Measurements from ENCODE around the gene TGFB1I1.

TGFB1I1 gene

DNA sequence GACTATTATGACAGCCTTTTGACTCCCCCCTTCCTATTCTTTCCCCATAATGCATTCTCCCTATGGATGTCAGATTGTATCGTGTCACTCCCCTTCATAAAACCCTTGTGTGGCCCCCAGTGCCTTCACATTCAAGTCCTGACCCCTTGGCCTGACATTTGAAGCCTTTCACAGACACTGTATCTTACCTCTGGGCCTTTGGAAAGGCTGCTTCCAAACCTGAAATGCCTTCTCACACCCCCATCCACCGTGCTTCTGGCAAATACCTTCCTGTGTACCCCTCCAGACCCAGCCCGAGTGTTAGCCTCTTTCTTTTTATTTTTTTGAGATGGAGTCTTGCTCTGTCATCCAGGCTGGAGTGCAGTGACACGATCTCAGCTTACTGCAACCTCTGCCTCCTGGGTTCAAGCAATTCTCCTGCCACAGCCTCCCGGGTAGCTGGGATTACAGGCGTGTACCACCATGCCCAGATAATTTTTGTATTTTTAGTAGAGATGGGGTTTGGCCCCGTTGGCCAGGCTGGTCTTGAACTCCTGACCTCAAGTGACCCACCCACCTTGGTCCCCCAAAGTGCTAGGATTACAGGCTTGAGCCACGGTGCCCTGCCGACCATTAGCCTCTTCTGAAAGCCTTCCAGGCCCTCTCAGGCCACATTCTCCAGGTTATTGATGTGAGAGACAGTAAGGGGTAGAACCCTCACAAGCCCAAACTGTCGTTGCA, 10.6 kb upstream of the TGFB1I1 start:
- 90 to 94% methylated on average over 6 to 7 of the region's 10 CpGs for WGBS, 2 experiments (ENCODE audit: insufficient coverage in 2 of 2)
- Histone ChIP-seq H3K4me1 (ENCODE audit: control insufficient read depth, insufficient read depth, low read length, poor library complexity, severe bottlenecking) (peaks cover 15% of the 10 kb centered on the region), H3K9me3 (ENCODE audit: control insufficient read depth, low read length) (no peaks in the 10 kb centered on the region), H3K4me3 (ENCODE audit: extremely low read depth, insufficient read depth, low read length, poor library complexity, severe bottlenecking) (no peak overlapping the region), H3K27ac (ENCODE audit: low read depth, low read length, severe bottlenecking) (no peak overlapping the region), H3K36me3 (ENCODE audit: control insufficient read depth, insufficient read depth, low read length) (peaks cover 44% of the 10 kb centered on the region)

DNA sequence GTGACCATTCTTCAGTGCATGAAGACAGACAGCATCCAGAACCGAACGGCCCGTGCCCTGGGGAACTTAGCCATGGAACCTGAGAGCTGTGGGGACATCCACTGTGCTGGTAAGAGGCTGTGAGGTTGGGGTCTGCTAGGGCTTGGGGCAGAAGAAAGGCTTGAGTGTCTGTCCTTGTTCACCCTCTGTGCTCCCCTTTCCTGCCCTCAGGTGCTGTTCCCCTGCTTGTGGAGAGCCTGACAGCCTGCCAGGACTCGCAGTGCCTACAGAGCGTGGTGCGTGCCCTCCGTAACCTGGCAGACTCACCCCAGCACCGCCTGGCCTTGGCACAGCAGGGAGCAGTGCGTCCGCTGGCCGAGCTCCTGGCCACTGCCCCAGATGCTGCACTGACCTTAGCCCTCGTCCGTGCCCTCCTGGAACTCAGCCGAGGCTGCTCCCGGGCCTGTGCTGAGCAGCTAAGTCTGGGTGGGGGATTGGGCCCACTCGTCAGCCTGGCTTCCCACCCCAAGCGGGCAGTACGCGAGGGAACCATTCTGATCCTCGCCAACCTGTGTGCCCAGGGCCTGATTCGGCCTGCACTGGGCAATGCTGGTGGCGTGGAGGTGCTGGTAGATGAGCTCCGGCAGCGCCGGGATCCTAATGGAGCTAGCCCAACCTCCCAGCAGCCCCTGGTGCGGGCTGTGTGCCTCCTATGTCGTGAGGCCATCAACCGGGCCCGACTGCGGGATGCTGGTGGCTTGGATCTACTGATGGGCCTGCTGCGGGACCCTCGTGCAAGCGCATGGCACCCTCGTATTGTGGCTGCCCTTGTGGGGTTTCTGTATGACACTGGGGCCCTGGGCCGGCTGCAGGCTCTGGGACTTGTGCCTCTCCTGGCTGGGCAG, 9.8 kb upstream of the TGFB1I1 start:
- Histone ChIP-seq H3K27ac (ENCODE audit: low read depth, low read length, severe bottlenecking) (no peak overlapping the region), H3K9me3 (ENCODE audit: control insufficient read depth, low read length) (no peaks in the 10 kb centered on the region), H3K4me3 (ENCODE audit: extremely low read depth, insufficient read depth, low read length, poor library complexity, severe bottlenecking) (no peak overlapping the region), H3K36me3 (ENCODE audit: control insufficient read depth, insufficient read depth, low read length) (peaks cover 40% of the 10 kb centered on the region), H3K4me1 (ENCODE audit: control insufficient read depth, insufficient read depth, low read length, poor library complexity, severe bottlenecking) (peaks cover 7% of the 10 kb centered on the region)
- WGBS, 2 experiments (ENCODE audit: insufficient coverage in 2 of 2) = 95 to 96% methylated on average over 32 to 35 of the region's 35 CpGs

DNA sequence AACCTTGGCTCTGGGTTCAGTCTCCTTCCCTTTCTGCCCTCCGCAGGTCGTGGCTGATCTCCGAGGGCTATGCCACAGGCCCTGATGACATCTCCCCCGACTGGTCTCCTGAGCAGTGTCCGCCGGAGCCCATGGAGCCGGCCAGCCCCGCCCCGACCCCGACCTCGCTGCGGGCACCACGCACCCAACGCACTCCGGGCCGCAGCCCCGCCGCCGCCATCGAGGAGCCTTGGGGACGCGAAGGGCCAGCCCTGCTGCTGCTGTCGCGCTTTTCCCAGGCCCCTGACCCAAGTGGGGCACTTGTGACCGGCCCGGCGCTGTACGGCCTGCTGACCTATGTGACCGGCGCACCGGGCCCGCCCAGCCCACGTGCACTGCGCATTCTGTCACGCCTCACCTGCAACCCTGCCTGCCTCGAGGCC, 7.6 kb upstream of the TGFB1I1 start:
- H3K4me3 ChIP-seq (ENCODE audit: extremely low read depth, insufficient read depth, low read length, poor library complexity, severe bottlenecking) = no peak overlapping the region
- 92 to 96% methylated on average over 35 to 36 of the region's 36 CpGs for WGBS, 2 experiments (ENCODE audit: insufficient coverage in 2 of 2)
- peaks cover 39% of the 10 kb centered on the region for H3K36me3 ChIP-seq (ENCODE audit: control insufficient read depth, insufficient read depth, low read length)
- no peaks in the 10 kb centered on the region for H3K9me3 ChIP-seq (ENCODE audit: control insufficient read depth, low read length)
- H3K4me1 ChIP-seq (ENCODE audit: control insufficient read depth, insufficient read depth, low read length, poor library complexity, severe bottlenecking) = no peaks in the 10 kb centered on the region
- no peak overlapping the region for H3K27ac ChIP-seq (ENCODE audit: low read depth, low read length, severe bottlenecking)

DNA sequence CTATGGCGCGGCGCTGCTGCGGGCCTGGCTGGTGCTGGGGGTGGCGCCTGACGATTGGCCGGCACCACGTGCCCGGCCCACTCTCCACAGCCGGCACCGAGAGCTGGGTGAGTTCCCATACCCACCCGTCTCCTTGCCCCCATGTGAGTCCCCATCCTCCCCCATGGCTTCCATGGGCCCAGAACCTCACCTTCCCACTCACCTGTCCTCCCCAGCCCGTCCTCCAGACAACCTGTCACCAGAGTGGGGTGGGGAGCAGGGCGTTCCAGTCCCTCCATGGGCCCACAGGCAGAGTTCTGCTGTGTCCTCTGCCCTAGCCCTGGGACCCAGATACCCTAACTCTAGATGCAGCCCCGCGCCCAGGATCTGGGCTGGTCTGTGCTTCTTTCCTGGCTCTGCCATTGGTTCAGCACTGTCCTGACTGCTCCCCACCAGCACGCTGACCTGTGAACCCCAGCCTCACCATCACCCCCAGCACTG, 7.1 kb upstream of the TGFB1I1 start:
- no peaks in the 10 kb centered on the region for H3K9me3 ChIP-seq (ENCODE audit: control insufficient read depth, low read length)
- no peak overlapping the region for H3K27ac ChIP-seq (ENCODE audit: low read depth, low read length, severe bottlenecking)
- H3K36me3 ChIP-seq (ENCODE audit: control insufficient read depth, insufficient read depth, low read length) = peaks cover 39% of the 10 kb centered on the region
- 90 to 93% methylated on average over 11 to 17 of the region's 17 CpGs for WGBS, 2 experiments (ENCODE audit: insufficient coverage in 2 of 2)
- no peak overlapping the region for H3K4me3 ChIP-seq (ENCODE audit: extremely low read depth, insufficient read depth, low read length, poor library complexity, severe bottlenecking)
- no peaks in the 10 kb centered on the region for H3K4me1 ChIP-seq (ENCODE audit: control insufficient read depth, insufficient read depth, low read length, poor library complexity, severe bottlenecking)

DNA sequence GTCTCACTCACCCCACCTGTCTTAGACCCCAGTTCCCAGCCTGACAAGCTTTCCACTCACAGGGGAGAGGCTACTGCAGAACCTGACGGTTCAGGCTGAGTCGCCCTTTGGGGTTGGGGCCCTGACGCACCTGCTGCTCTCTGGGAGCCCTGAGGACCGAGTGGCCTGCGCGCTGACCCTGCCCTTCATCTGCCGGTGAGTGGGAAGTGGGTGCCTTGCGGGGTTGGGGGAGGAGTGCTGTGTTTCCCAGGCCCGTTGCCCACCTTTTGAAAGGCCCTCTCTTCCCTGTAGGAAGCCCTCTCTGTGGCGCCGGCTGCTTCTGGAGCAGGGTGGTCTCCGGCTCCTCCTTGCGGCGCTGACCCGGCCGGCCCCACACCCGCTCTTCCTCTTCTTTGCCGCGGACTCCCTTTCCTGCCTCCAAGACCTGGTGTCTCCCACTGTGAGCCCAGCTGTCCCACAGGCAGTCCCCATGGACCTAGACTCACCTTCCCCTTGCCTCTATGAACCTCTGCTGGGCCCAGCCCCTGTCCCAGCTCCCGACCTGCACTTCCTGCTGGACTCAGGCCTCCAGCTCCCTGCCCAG, 6.1 kb upstream of the TGFB1I1 start:
- no peaks in the 10 kb centered on the region for H3K9me3 ChIP-seq (ENCODE audit: control insufficient read depth, low read length)
- H3K4me3 ChIP-seq (ENCODE audit: extremely low read depth, insufficient read depth, low read length, poor library complexity, severe bottlenecking) = no peak overlapping the region
- no peak overlapping the region for H3K27ac ChIP-seq (ENCODE audit: low read depth, low read length, severe bottlenecking)
- 96 to 99% methylated on average over 15 to 20 of the region's 20 CpGs for WGBS, 2 experiments (ENCODE audit: insufficient coverage in 2 of 2)
- peaks cover 39% of the 10 kb centered on the region for H3K36me3 ChIP-seq (ENCODE audit: control insufficient read depth, insufficient read depth, low read length)
- no peaks in the 10 kb centered on the region for H3K4me1 ChIP-seq (ENCODE audit: control insufficient read depth, insufficient read depth, low read length, poor library complexity, severe bottlenecking)

DNA sequence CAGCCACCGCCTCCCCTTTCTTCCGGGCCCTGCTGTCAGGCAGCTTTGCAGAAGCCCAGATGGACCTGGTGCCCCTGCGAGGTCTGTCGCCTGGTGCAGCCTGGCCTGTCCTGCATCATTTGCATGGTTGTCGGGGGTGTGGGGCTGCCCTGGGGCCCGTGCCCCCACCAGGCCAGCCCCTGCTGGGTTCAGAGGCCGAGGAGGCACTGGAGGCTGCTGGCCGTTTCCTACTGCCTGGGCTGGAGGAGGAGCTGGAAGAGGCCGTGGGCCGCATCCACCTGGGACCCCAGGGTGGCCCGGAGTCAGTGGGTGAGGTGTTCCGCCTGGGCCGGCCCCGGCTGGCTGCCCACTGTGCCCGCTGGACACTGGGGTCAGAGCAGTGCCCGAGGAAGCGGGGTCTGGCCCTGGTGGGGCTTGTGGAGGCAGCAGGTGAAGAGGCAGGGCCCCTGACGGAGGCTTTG, 5.5 kb upstream of the TGFB1I1 start:
- Histone ChIP-seq H3K4me1 (ENCODE audit: control insufficient read depth, insufficient read depth, low read length, poor library complexity, severe bottlenecking) (peaks cover 4% of the 10 kb centered on the region), H3K9me3 (ENCODE audit: control insufficient read depth, low read length) (no peaks in the 10 kb centered on the region), H3K36me3 (ENCODE audit: control insufficient read depth, insufficient read depth, low read length) (peaks cover 39% of the 10 kb centered on the region), H3K27ac (ENCODE audit: low read depth, low read length, severe bottlenecking) (no peak overlapping the region), H3K4me3 (ENCODE audit: extremely low read depth, insufficient read depth, low read length, poor library complexity, severe bottlenecking) (no peak overlapping the region)
- WGBS, 2 experiments (ENCODE audit: insufficient coverage in 2 of 2) = 92 to 94% methylated on average over 12 to 17 of the region's 18 CpGs

DNA sequence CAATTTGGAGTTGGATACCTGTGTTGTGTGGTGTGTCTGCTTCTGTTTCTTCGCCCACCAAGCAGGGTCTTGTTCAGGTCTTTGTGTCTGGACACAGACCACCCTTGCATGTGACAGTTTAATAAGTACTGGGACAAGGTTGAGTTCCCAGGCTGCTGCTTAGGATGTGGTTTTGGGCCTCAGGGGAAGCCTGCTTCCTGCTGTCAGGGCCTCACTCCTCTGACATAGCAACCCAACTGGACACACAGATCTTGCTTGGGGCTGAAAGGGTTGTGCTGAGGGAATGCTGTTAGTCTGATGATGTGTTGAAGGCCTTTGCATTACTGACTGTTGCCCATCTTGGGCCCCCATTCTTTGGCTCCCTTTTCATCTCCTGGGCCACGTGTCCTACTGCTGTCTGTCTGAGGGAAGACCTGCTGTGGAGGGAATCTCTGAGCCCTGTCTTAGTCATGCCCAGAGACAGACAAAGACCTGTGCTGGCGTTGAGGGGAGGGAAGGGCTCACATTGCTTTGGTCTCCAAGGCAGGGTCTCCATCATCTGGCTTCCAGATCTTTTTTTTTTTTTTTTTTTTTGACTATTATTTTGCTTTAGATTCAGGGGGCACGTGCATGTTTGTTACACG, 4.7 kb upstream of the TGFB1I1 start:
- WGBS, 2 experiments (ENCODE audit: insufficient coverage in 2 of 2) = 71 to 83% methylated on average over 3 of the region's 5 CpGs

DNA sequence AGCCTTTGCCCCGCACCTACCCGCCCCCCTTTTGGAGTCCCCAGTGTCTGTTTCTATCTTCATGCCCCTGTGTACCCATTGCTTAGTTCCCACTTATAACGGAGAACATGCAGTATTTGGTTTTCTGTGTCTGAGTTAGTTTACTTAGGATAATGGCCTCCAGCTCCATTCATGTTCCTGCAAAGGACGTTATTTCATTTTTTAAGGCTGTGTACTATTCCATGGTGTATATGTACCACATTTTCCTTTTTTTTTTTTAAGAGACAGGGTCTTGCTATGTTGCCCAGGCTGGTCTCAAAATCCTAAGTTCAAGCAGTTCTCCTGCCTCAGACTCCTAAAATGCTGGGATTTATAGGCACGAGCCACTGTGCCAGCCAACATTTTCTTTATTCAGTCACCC, 4.1 kb upstream of the TGFB1I1 start:
- Histone ChIP-seq H3K9me3 (ENCODE audit: control insufficient read depth, low read length) (no peaks in the 10 kb centered on the region), H3K4me3 (ENCODE audit: extremely low read depth, insufficient read depth, low read length, poor library complexity, severe bottlenecking) (no peak overlapping the region), H3K27ac (ENCODE audit: low read depth, low read length, severe bottlenecking) (no peak overlapping the region), H3K36me3 (ENCODE audit: control insufficient read depth, insufficient read depth, low read length) (peaks cover 40% of the 10 kb centered on the region), H3K4me1 (ENCODE audit: control insufficient read depth, insufficient read depth, low read length, poor library complexity, severe bottlenecking) (peaks cover 4% of the 10 kb centered on the region)
- 83 to 95% methylated on average over 1 to 4 of the region's 5 CpGs for WGBS, 2 experiments (ENCODE audit: insufficient coverage in 2 of 2)

More for the DNA sequence above, 4.7 kb upstream of the TGFB1I1 start:
- peak overlapping the region; percentile 36 for H3K27ac ChIP-seq (ENCODE audit: low read depth, low read length, severe bottlenecking)
- H3K4me1 ChIP-seq (ENCODE audit: control insufficient read depth, insufficient read depth, low read length, poor library complexity, severe bottlenecking) = peaks cover 4% of the 10 kb centered on the region
- peaks cover 39% of the 10 kb centered on the region for H3K36me3 ChIP-seq (ENCODE audit: control insufficient read depth, insufficient read depth, low read length)
- no peak overlapping the region for H3K4me3 ChIP-seq (ENCODE audit: extremely low read depth, insufficient read depth, low read length, poor library complexity, severe bottlenecking)
- no peaks in the 10 kb centered on the region for H3K9me3 ChIP-seq (ENCODE audit: control insufficient read depth, low read length)

DNA sequence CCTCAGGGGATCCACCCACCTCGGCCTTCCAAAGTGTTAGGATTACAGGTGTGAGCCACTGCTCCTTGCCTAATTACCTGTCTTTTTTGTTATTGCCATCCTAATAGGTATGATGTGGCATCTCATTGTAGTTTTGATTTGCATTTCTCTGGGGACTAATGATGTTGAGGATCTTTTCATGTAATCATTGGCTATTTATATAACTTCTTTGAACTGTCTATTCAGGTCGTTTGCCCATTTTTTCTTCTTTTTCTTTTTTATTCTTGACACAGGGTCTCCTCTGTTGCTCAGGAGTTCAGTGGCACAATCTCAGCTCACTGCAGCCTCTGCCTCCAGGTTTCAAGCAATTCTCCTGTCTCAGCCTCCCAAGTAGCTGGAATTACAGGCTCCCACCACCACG, 1.3 kb upstream of the TGFB1I1 start:
- Histone ChIP-seq H3K36me3 (ENCODE audit: control insufficient read depth, insufficient read depth, low read length) (peaks cover 48% of the 10 kb centered on the region), H3K27ac (ENCODE audit: low read depth, low read length, severe bottlenecking) (no peak overlapping the region), H3K9me3 (ENCODE audit: control insufficient read depth, low read length) (no peaks in the 10 kb centered on the region), H3K4me1 (ENCODE audit: control insufficient read depth, insufficient read depth, low read length, poor library complexity, severe bottlenecking) (peaks cover 8% of the 10 kb centered on the region), H3K4me3 (ENCODE audit: extremely low read depth, insufficient read depth, low read length, poor library complexity, severe bottlenecking) (no peak overlapping the region)
- WGBS, 2 experiments (ENCODE audit: insufficient coverage in 2 of 2) = 92 to 94% methylated on average over 2 of the region's 3 CpGs

DNA sequence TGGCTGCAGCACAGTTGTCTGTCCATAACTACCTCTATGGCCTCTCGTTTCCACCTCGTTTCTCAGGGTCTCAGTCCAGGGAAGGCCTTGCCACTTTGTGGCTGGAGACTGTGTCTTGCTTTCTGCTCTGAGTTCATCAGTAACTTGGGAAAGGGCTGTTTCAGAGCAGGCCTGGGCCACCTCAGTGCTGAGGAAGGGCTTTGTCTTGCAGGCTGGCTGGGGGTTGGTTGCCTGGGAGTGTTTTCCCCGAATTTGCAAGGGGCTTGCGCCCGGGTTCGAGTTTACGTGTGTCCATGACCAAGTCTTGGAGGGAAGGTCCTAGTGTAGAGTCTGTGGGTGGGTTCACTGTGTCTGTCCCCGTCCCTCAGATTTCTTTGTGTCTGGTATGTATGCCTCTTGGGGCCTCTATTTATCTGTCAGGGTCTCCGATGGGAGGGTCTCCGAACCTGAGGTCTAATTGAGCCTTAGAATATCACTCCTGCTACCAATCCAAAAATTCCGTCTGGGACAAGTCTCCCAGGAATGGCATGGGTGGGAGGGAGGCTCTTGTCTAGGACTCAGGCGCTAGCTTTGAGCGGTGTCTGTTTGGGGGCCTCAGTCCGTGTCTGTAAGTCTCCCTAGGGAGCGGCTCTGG, 594 bp upstream of the TGFB1I1 start:
- peaks cover 51% of the 10 kb centered on the region for H3K36me3 ChIP-seq (ENCODE audit: control insufficient read depth, insufficient read depth, low read length)
- H3K4me1 ChIP-seq (ENCODE audit: control insufficient read depth, insufficient read depth, low read length, poor library complexity, severe bottlenecking) = peaks cover 8% of the 10 kb centered on the region
- peak overlapping the region; percentile 12 for H3K27ac ChIP-seq (ENCODE audit: low read depth, low read length, severe bottlenecking)
- H3K4me3 ChIP-seq (ENCODE audit: extremely low read depth, insufficient read depth, low read length, poor library complexity, severe bottlenecking) = peak overlapping the region; percentile 64
- no peaks in the 10 kb centered on the region for H3K9me3 ChIP-seq (ENCODE audit: control insufficient read depth, low read length)
- WGBS, 2 experiments (ENCODE audit: insufficient coverage in 2 of 2) = 42 to 60% methylated on average over 8 of the region's 15 CpGs

Measured in mesodermal cell (in vitro differentiated cells).